ENCODE measurements around the gene GABRP. TPM values are rescaled to one million over a fixed set of nuclear protein-coding genes. Genes with fewer than 3 reads are reported as not detected.
A peak's percentile ranks its signal among the peaks of the same experiment; 100 is the strongest.

GABRP gene, protein sequence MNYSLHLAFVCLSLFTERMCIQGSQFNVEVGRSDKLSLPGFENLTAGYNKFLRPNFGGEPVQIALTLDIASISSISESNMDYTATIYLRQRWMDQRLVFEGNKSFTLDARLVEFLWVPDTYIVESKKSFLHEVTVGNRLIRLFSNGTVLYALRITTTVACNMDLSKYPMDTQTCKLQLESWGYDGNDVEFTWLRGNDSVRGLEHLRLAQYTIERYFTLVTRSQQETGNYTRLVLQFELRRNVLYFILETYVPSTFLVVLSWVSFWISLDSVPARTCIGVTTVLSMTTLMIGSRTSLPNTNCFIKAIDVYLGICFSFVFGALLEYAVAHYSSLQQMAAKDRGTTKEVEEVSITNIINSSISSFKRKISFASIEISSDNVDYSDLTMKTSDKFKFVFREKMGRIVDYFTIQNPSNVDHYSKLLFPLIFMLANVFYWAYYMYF
- not detected in 2 replicates for total RNA-seq (2014; rRNA removed; shearing (Covaris generic))
- 0.23 TPM in 1 of 2 replicates, not detected in the other for polyA plus RNA-seq (2015; cell fraction: cytosol; rRNA removed)
- 0.78 TPM in 1 of 2 replicates, not detected in the other for polyA plus RNA-seq (2015; cell fraction: nucleus; rRNA removed)

DNA sequence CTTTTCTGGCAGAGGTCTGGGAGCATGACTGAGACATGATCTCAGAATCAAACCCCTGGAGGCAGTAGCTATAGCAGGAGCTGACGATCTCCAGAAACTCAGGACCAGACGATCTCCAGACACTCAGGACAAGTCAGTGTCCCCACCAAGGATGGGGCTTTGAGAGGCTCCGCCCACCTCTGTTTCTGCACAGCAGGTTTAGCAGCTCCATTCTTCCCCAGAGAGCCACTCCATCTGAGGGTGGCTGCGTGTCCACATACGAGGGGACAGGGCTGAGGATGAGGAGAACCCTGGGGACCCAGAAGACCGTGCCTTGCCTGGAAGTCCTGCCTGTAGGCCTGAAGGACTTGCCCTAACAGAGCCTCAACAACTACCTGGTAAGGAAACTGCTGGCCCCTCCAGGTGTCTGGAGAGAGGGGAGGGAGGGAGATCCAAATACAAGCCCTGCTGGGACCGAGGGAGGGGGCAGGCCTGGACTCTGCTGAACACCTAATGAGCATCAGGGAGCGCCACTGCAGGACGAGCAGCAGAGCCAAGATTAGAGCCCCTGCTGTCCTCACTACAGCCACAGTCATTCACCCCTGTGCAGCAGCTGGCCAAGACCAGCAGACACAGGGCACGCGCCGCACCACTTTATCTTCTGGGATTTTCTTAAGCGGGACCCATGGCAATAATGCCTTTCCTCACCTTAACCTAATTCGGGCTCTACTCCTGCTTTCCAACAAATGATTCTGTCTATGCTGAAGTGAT is at the start of gene GABRP:
Gene GABRP (plus strand): TSS at position 228 of the 750 bp plus-strand sequence. CDS start 4,891 bp downstream, outside the sequence.
- no peak for DNase-seq (ENCODE audit: low read depth)

DNA sequence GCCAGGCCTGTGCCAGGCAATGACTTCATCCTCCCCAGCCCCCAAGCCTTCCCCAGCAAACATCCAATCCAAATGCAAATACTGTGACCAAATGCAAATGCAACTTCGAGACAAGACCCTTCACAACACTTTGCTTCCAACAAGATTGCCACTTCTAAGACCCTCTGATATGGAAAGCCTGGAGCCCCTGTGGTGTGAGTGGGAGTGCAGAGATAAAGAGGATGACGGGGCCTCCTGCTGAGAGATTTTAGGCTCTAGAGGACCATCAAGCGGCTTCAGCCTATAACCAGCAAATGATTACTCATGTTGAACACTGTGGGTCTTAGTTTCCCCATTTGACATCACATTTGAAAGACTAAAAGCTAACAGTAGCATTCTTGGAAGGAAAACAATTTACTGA is 46.6 kb upstream of the GABRP start:
- no peak for DNase-seq (ENCODE audit: low read depth)

DNA sequence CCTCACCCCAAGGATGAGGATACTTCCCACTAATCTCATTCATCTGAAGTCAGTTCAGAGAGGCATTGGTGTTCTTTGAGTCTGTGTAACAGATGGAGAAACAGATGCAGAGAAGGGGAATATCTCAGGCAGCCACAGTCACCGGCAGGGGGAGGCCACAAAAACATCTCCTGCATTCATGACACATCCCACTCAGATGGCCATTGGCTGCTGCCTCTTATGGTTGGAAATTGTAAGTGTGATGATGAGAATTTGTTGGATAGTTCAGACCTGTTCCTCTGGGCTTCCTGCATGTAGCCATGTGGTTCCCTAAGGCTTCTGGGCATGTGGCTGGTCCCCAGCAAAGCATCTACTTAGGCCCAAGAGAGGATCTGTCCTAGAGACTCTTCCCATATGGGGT is 45.9 kb upstream of the GABRP start:
- no peak for DNase-seq (ENCODE audit: low read depth)

DNA sequence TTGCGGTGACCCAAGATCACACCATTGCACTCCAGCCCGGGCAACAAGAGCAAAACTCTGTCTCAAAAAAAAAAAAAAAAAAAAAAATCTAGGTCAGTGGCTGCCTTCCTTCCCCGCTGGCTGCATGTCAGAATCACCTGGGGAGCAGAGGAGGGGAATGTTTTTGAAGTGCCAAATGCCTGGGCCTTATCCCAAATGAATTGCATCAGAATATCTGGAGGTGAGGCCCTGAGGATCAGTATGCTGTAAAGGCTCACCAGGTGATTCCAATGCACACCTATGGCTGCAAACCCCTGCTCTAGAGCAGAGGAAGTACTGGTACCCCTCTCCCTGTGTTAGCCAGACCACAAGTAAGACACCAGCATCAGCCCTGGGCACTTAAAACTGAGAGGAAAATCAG is 44.7 kb upstream of the GABRP start:
- no peak for DNase-seq (ENCODE audit: low read depth)

DNA sequence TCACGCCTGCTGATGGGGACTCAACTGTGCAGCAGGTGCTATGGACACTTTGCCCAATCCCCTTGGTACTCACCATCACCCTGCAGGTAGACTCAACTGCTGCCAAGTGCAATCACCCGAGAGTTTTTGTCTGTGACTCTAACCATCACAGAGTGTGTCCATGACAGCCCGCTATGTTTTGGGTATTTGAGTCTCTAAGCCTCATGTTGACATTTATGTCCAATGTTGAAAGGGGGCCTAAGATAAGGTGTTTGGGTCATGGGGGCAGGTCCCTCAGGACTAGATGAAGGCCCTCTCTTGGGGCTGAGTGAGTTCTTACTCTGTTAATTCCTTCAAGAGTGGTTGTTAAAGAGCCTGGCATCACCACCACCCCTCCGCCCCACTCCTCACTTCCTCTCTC is 44.1 kb upstream of the GABRP start:
- DNase-seq (ENCODE audit: low read depth), result no peak

DNA sequence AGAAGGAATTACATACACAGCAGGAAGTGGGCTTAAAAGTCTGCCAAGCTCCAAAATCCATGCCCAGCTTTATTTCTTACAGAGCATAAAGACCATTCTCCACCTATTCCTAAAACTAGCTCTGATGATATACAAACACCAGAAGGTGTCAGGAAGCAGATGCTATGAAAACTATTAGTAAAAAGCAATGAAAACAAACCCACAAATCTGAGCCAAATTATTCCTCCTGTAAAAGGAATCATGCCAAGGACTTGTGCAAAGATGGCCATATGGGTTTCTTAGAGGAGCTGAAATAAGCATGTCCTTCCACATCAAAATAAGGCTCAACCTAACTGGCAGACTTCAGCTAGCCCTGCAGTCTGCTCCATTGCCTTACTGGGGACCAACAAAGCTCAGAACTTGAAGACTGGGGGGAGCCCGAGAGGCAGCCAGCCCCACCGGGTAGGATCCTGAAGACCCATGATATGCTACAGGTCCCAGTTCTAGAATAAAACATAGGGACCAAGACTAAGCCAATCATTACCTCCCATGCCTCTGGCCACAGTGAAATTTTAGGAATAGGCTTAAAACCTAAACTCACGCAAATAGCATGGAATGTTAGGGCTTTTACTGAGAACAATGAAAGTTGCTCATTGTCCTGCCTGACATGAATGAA is 42.8 kb upstream of the GABRP start:
- no peak for DNase-seq (ENCODE audit: low read depth)

DNA sequence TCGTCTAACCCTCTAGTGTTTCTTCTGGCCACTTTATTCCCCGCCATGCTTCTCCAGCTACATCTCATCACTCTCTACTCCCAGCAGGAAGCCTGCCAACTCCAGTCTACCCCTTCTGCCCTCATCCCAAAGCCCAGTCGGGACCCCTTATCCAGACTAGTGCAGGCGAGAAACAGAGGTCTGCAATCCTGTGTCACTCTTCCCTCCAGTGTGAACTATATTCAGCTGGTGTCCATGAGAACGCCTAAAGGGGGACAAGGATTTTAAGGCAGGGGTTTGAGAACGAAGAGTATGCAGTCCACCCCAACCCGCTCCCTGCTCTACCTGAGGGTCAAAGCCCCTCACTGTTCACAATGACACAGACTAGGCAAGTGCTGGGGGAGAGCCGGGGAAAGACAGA is 41.7 kb upstream of the GABRP start:
- no peak for DNase-seq (ENCODE audit: low read depth)

DNA sequence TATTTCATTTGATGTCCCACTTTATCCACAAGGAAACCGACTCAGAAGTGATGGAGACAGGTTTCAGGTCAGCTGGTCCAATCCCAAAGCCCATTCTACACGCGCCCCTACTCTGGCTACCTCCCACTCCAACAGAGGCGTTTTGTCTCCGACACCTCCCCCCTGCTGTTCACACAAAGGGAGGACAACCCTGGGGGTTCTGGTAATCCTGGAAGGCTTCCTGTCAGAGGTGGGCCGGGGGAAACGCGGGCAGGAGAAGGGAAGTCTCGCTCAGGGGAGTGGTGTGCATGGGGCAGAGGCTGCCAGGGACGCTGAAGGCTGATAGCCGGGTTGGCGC is 39.7 kb upstream of the GABRP start:
- DNase-seq (ENCODE audit: low read depth), result no peak

DNA sequence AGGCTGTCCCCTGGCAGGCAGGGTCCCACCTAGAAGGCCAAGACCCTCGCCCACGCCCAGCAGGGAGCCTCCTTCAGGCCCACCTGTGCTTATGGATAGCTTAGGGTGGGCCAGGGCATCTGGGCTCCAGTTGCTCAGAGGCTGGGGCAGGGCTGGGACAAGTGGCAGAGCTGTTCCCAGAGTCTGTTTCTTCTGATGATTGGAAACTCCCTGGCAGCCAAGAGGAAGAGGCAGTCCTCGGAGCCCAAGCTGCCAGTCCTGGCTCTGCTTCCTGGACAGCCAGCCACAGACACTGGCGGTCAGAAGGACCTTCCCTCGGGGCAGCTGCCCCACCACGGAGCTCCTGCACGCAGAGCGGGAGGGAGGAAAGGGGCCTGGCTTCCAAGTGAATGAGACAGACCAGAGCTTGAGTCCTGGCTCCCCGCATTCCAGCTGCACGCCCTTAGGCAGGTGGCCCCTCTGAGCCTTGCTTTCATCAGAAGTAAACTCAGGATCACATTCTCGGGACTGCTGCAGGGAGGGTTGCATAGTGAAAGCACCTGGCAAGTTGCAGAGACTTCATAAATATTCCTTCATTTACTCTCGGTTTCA is 37.9 kb upstream of the GABRP start:
- DNase-seq (ENCODE audit: low read depth), result peak; percentile 19

DNA sequence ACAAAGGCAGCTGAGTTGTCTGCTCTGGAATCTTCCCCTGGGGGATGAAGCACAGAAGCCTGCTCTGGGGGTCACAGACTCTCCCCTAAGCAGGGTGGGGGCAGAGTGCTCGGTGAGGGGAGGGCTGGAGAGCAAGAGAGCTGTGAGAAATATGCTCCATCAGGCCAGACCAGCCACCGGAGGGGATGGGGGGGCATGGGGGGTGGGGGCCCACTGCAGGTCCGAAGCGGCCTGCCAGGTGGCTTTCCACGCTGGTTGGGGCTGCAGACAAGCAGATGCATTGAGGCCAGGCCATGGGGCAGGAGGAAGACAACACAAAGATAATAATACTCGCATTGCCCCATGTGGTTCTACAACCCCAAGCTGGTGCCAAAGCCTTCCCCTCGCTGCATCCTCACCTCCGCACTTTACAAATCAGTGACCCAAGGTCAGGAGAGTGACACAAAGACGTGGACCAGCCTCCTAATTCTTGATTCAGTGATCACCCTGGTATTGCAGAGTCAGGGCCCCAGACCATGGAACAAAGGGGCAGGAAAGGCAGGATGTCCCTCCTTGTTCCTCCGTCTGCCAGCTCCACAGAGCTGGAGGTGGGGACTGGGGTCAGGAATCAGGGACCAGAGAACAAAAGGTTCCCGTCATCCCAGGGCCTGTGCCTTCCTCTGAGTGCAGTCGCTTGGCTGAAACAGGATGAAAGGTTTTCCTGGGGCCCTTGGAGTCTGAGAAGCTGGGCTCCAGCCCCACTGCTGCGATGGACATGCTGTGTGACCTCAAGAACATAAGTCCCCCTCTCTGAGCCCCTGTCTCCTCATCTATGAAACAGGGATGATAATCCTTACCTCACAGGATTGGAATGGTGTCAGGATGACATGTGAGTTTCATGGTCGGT is 37.2 kb upstream of the GABRP start:
- no peak for DNase-seq (ENCODE audit: low read depth)

DNA sequence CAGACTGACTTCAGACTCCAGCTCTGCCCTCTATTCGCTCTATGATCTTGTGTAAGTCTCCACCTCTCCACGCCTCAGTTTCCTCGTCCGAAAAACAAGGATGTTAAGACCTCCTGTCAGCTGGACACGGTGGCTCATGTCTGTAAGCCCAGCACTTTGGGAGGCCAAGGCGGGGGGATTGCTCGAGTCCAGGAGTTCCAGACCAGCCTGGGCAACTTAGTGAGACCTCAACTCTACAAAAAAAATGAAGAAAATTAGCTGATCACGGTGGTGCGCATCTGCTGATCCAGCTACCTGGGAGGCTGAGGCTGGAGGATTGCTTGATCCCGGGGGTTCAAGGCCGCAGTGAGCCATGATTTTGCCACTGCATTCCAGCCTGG is 36.6 kb upstream of the GABRP start:
- DNase-seq (ENCODE audit: low read depth), result no peak

DNA sequence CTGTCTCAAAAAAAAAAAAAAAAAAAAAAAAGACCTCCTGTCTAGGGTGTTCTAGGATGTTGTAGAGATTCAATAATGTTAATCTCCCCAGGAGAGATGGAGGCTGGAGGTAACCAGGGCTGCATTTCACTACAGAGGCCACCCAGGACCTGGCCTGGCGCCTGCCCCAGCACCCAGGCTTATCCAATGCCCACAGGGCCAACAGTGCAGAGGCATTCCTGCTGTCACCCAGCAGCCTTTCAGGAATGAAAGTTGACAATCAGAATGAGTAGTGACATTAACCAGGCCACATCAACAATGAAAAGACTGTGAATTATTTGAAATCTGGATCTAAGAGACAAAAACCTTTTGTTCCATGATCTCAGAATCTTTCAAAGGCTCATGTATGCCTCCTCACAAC is 36.2 kb upstream of the GABRP start:
- no peak for DNase-seq (ENCODE audit: low read depth)

DNA sequence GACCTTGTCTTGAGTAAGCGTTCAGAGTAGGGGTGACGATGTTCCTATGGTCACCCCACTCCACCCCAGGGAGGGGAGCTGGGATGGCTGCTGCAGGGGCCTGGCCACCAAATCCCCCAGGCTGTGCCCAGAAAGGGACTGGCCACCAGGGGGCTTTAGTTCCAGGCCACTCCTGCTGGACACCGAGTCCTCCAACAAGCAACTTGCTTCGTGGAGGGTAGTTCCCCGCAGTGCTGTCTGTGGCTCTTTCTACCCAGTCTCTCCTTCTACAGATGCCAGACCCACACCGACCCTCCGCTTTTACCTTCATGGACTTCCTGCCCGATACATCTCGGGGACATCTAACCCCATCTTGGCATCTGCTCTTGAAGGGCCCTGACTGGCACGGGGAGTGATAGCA is 35.7 kb upstream of the GABRP start:
- peak; percentile 11 for DNase-seq (ENCODE audit: low read depth)

DNA sequence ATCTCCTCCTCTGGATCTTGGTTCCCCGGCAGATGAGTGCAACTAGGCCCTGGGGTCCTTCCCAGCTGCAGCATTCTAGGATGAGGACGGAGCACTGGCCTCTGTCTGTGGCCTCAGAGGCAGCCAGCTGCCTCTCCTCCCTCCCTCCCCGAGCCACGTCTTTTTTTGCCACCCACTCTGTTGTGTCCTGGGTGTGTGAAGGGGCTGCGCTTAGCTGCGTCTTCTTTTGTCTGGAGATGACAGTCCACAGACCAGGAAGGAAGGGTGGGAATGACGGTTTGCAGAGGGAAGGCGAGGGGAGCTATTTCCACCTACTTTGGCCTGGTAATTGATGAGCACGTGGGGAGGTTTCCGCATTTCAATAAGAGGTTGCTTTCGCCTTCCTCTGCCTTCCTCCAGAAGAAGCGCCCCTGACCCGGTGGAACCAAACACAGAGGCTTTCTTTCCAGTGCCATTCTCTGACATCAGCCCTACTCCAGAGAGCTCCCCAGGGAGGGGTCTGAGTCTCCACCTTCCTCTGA is 34.5 kb upstream of the GABRP start:
- no peak for DNase-seq (ENCODE audit: low read depth)

DNA sequence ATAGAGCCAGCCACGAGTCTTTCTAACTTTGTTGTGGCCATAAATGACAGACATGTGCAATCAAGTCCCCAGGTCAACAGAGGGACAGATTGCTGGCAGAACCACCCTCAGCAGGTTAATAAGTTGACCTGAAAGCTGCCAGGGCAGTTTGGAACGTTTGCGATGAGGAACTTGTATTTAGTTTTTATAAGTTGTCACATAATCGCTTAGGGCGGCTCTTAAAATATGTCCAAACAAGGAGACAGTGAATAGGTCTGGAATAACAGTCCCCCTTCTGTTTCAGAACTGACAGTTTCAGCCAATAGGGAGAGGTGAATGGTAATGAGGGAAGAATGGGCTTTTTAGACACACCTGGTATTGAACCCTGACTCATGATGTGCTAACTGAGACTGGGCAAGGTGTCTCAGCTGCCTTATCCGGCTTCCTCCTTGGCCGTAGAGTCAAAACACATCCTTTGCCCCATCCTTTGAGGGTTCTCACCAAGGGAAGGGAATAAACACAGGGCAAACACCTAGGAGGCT is 33.6 kb upstream of the GABRP start:
- no peak for DNase-seq (ENCODE audit: low read depth)

DNA sequence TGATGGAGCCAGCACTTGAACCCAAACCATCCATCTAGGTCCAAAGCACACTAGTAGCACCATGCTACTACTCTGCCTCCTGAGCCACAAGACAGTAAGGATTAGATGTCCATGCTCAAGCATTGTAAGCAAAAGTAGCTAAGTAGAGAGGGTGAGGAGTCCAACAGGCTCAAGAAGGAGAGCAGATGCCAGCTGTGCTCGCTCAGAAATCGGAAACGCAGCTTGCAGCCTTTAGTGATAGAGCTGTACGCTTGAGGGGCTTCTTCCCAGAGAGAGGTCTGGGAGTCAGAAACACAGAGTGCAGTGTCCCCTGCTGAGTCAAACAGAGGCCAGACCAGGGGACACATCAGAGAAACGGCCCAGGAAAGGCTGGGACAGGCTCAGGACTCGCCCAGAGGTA is 32.7 kb upstream of the GABRP start:
- no peak for DNase-seq (ENCODE audit: low read depth)

DNA sequence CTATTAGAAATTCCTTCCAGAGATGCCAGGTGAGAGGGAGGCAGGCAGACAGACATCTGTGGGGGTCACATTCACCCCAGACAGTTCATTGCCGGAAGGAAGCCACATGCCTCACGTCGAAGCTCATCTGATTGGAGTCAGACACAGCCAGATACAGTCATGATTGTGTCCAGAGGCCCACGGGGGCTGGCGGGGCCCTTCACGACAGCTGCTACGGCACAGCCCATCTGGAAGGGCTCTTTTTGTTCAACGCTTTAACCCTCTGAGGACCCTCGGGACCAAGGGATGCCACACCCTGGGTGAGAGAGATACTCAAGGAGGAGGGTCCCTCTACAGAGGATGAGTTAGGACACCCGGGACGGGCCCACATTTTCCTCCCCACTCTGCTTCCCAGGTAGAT is 31.9 kb upstream of the GABRP start:
- no peak for DNase-seq (ENCODE audit: low read depth)

DNA sequence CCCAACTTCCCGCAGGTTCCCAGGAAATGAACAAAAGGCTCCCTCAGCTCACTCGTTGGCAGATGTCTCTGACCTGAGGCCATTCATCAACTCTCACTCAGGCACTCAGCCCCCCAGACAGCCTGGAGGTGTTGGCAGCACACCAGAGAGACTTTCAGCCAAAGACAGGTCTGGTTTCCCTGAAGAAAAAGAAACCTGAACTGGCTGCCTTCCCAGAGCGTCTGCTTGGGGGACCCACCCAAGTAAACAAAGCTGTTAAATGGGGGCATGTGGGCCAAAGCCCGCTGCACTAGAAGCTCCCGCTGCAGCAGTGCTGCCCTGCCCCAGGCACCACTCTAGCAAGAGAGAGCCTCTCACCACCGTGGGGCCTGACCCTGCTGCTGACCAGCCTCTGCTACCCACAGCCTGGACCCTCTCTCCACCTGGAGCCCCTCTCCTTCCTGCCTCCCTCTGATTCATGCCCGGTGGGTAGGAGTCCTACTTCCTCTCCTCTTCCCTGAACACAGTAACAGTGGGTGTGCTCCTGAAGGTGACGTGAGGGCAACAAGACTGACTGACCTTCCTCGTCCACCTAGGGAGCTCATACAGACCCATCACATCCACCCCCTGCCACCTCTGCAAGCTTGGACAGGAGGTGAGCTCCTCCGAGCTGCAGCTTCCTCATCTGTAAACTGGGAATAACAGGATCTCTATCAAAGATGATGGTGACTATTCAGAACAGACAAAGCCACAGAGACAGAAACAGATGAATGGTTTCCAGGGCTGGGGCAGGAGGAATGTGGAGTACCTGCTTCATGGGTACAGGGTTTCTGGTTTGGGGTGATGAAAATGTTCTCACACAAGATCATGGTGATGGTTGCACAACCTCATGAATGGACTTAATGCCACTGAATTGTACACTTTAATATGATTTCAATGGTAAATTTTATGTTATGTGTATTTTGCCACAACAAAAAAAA is 31.0 kb upstream of the GABRP start:
- no peak for DNase-seq (ENCODE audit: low read depth)

DNA sequence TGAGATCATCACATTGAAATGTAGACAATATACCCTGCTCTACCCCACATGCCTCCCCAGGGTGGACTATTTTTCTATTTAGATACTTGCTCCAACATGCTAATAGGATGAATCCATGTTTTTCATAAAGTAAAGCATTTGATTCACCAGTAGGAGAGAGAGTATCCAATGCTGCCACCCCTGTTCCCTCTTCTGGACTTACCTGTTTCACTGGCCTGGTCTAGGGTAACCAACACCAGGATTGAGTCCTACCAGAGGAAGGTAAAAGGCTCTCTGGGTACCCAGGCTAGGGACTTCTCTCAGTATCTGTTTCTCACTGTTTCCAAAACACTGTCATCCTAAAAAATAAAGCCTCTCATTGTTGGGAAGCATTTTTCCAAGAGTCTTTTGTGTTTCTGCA is 30.2 kb upstream of the GABRP start:
- no peak for DNase-seq (ENCODE audit: low read depth)

Data from HT1080 (cell line).